Heart left ventricle (tissue), 13 donors: ENCODE data around the gene MAP6.

Experiments used
- POLR2A ChIP-seq, 2 donors: fragments of 450-650 bp; IDR thresholded peaks; one replicate each; pipeline ENCODE4 v1.6.1; 2017; ENCODE audit warnings: antibody characterized with exemption in 2 of 2, mild to moderate bottlenecking in 2 of 2, moderate library complexity in 2 of 2
- TF ChIP-seq, protein P1 (sequence below), 12 donors: fragments of 200-600 bp; sonication (generic) in 4 of 12; IDR thresholded peaks; one replicate each; pipeline versions ENCODE4 v1.5.0 to v1.8.0; 2018 to 2022; ENCODE audit warnings: antibody characterized with exemption in 12 of 12, mild to moderate bottlenecking in 5 of 12
- donor health status: ischemic (EF 13 %, LVEDD 7.1; RV severe dilation, severe dysfunction).
- donor health status: DM: no; HTN: yes; CAD: no.
- donor health status: DM: no; HTN: no; CAD: no.
- donor health status: ischemic (EF 25% LVEDD 6.9; RV normal size, moderate dysfunction).
- donor health status: ischemic (EF 25% LVEDD 5.7; RV mildly dilated, moderate dysfunction).
- donor health status: ischemic (EF 35%, LVEDD 5.7; RV mildly dilated, moderate dysfunction).
- donor health status: nonischemic (EF 11% LVEDD 7.7; RV severe dilation, severe dysfunction).
- donor health status: DM: yes; HTN: yes; CAD: no.
- donor health status: PGD.
- donor health status: ischemic (EF 29% LVEDD 5.4; RV normal size, mild dysfunction).
- donor health status: nonischemic (EF 23%, LVEDD 6.1; RV moderate dilation, normal function).

DNA sequence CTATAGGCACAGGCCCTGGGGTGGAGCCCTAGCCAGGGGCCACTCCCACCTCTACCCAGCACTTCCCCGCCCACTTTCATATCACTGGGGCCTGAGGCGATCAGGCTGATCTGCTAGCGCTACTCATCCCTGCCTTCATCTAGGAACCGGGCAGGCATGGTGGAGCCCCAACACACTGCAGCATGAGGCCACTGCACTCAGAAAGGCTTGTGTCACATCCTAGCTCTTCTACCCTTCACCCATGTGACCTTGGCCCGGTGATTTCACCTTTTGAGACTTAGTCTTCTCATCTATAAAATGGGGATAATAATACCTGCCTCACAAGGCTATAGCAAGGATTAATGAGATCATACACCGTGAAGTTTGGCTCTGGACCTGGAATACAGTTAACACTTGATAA, 125.0 kb downstream of the MAP6 start:
- no peak for TF ChIP-seq POLR2A (IDR thresholded peaks at IDR 0.05)
- TF ChIP-seq, protein P1, sequence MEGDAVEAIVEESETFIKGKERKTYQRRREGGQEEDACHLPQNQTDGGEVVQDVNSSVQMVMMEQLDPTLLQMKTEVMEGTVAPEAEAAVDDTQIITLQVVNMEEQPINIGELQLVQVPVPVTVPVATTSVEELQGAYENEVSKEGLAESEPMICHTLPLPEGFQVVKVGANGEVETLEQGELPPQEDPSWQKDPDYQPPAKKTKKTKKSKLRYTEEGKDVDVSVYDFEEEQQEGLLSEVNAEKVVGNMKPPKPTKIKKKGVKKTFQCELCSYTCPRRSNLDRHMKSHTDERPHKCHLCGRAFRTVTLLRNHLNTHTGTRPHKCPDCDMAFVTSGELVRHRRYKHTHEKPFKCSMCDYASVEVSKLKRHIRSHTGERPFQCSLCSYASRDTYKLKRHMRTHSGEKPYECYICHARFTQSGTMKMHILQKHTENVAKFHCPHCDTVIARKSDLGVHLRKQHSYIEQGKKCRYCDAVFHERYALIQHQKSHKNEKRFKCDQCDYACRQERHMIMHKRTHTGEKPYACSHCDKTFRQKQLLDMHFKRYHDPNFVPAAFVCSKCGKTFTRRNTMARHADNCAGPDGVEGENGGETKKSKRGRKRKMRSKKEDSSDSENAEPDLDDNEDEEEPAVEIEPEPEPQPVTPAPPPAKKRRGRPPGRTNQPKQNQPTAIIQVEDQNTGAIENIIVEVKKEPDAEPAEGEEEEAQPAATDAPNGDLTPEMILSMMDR (IDR thresholded peaks at IDR 0.05): no peak
